NCI-H1436 (cell line): Measurements from ENCODE around the gene RPS18.

Experiments used
- DNase-seq: peaks from one replicate; lab custom pipeline; 2025; lab: John Stamatoyannopoulos, UW

The RPS18 gene

DNA sequence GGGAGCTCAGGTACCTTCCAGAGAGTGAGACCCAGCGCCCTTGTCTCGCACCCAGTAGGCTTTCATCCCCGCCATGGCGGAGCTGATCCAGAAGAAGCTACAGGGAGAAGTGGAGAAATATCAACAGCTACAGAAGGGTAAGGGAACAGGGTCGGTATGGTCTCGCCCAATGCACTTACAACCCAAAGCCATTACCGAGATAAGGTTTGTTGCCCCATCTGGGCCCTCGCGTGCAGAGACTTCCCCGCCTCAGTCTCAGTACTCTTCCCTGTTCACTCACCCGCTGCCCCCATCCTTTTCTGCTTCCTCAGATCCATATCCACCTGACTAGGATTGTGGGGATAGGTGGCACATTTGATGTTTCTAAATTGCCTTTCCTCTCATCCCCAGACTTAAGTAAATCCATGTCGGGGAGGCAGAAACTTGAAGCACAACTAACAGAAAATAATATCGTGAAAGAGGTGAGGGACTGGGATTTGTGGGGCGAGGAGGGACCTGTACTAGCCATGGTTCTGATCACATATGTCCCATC is 18.0 kb downstream of the RPS18 start:
- DNase-seq: no peak

DNA sequence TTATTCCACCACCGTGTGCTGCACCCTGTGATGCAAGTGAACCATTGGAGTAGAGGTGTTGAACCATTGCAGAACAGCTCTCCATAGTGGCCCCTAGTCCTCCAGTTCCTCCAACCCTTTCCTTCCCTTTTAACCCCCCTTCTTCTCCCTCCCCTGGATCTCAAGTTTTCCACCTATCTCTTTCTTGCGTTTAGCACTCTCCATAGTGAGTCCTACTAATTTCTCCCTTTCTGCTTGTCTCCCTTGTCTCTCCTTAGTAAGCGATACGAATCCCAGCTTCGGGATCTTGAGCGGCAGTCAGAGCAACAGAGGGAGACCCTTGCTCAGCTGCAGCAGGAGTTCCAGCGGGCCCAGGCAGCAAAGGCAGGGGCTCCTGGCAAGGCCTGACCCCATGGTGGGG is 18.6 kb downstream of the RPS18 start:
- no peak for DNase-seq

DNA sequence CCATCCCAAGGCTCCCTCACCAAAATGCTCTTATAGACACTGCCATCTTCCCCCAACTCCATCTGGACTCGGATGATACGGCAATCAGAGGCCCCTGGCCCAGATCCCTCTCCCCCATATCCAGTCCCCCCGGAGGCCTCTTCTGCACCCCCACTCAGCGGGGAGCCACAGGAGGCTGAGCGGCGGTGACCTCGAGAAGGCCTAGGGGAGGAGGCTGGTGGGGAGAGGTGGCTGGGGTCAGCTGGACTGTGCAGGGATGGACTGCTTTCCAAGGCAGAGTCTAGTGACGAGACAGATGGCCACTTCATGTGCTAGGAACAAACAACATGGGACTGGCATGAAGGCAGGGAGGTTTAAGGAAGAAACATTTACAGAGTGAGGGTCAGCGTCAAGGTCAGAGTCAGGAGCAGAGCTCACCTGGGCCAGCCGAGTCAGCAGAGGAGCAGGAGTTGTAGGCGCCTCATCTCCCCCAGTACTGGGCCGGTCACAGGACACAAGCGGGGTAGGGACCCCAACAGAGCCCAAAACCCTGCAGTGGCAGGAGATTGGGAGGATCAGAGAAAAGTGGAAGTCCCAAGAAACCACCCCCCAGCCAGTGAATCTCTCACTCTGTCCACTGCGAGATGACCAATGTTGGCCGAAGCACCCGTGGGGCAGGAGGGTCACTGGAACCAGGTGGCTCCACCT is 21.3 kb downstream of the RPS18 start:
- no peak for DNase-seq

DNA sequence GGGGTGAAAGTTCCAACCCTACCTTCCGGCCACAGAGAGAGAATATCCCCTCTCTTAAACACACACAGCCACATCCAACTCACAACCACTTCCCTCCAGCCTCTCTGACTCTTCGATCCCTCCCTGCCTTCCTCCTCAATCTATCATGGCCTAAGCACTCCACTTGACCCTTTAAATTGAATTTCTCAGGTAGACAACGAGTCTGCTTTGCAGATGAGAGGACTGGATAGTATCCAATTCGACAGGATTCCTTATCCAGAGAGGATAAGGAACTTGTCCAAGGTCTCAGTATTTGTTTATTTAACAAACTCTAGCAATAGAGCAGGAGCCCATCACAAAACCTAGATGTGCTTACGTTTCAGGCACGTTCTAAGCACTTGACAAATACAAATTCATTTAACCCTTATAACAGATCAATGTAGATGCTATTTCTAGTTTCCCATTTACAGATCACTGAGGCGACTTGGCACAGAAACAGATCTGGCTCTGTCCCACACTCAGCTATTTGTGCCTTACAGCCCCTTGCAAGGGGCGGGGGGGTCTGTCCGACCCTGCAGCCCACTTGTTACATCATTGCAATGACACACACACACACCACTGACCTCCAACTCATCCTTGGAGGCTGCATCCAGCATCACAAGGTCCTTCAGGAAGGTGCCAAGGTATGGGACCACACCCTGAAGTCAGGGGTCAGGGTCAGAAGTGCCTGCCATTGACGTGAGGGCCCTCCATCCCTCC is 22.4 kb downstream of the RPS18 start:
- DNase-seq: no peak

DNA sequence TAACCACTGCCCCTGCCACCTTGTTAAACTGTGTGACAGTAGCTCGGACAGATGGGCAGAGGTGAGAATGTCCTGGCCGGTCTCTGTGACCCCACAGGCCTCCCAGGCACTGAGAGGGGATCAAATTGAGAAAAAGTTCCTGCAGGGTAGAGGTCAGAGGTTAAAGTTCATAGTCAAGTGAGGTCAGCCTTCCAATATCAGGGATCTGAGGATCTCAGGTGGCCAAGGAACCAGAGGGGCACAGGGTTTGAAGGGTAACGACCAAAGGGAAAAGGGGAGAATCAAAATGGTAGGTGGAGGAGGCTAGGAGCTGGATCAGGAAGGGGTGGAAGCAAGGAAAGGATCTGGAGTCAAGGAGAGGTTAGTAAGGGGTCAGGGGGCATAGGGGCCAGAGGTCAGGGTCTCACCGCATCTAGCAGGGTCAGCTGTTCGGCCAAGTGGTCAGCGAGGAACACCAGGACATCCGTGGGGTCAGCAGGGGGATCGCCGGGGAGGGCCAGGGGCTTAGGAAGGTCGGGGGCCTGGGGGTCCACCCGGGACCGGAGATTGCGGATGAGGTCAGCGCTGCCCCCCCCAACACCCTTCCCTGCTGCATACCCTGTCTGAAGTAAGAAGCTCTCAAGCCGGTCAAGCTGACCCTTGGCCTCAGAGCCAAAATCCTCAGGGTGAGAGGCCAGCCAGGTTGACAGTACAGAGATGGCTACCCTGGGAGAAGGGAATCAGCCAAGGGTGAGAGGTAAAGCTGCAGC is 23.9 kb downstream of the RPS18 start:
- no peak for DNase-seq

DNA sequence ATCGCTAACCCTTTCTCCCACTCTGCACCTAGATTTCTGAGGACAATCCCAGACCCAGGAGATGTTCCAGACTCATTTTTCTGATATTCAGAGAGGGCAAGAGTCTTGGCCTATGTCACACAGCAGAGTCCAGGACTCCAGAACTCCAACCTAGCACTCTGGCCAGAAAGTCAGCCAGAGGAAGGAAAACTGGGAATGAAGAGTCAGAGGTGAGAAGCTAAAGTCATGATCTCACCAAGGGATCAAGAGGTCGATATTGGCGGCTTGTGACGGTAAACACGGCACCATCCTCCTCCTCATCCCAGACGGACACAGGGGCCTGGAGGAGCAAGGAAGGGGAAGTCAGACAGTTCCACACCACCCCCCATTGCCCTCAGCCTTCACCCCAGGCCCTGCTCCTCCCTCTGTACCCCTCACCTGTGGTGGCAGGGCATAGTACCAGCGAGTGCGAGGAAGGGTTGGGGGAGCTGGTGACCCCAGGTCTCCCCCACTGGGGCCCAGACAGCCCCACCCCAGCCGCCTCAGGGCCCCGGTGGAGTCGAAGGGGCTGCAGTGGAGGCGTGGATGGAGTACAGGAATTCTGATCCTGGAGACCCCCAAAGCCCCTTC is 25.0 kb downstream of the RPS18 start:
- no peak for DNase-seq

DNA sequence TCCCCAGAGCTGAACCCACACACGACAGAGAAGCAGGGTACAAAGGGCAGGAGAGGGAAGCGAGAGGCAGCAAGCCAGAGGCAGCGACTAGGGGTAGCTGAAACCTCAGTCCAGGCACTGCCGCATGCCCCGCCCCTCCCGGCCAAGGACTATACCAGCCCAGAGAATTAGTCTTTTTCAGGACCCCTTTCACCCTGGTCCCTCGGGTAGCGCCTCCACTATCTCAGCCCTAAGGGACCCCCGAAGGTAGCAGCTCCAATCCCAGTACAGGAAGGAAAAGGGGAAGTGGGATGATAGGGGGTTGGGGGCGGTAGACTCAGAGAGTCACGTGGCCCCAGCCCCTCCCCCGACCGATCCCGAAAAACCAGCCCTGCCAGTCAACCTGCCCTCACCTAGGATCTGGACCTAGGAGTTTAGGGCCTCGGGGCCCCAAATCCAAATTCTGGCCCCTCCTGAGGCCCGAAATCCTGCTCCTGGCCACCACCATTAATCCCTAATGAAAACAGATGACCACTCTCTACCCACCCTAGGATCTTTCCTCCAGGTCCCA is 25.6 kb downstream of the RPS18 start:
- no peak for DNase-seq

DNA sequence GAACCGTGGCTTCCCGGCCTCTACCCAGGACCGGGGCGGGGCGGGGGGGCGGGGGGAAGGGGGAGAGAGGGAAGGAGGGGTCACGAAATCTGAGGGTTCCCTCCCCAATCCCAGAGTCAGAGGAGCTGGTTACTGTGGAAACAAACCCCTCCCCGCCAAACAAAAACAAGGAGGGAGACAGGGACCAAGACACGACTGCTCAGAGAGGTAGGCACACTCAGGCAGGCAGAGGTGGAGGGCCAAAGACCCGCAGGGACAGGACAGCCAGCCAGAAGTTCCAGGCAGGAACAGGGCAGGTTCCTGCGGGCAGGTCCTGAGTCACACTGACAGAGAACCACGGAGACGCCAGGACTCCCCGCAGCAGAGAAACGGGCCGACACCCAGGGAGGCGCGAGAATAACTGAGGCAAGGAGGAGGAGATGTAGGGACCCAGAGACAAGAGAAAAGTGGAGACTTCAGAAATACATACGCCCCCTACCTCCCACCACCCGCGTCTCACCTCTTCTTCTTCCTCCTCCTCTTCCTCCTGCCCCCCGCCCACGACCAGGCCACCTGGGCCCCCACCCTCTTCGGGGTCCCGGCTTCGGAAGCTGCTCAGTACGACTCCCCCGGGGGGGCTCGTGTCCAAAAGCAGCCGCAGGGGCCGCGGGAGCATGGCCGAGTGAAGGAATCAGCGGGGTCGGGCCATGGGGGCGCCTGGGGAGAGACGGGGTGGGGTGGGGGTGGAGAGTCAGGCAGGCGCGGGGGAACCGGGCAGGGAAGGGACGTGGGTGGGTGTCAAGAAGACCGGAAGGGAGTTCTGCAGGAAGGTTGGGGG is 26.3 kb downstream of the RPS18 start:
- DNase-seq: peak; percentile 8

DNA sequence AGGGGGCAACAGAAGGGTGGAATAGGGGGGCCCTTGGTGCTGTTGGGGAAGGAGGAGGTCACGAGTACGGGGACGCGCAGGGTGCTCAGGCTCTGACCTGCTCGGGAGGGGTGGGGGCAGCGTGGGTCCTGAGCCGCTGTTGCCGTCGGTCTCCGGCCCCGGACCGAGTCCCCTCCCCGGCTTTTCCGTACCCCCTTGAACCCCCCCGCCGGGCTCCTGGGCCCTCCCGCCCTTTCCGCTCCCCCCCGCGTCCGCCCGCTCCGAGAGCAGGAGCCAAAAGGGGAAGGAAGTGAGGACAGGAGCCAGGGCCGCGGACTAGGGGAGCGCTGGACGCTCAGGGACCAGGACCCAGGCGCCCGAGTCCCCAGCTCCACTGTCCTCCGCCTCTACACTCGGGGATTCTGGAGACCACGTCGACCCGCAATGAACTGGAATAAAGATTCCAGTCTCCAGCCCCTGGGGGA is 26.9 kb downstream of the RPS18 start, which contains the start of gene RGL2:
RGL2 (minus strand) TSS at position 170 of the 464 bp plus-strand sequence. CDS start 332 bp downstream, outside the sequence.
- DNase-seq: peak; percentile 26

DNA sequence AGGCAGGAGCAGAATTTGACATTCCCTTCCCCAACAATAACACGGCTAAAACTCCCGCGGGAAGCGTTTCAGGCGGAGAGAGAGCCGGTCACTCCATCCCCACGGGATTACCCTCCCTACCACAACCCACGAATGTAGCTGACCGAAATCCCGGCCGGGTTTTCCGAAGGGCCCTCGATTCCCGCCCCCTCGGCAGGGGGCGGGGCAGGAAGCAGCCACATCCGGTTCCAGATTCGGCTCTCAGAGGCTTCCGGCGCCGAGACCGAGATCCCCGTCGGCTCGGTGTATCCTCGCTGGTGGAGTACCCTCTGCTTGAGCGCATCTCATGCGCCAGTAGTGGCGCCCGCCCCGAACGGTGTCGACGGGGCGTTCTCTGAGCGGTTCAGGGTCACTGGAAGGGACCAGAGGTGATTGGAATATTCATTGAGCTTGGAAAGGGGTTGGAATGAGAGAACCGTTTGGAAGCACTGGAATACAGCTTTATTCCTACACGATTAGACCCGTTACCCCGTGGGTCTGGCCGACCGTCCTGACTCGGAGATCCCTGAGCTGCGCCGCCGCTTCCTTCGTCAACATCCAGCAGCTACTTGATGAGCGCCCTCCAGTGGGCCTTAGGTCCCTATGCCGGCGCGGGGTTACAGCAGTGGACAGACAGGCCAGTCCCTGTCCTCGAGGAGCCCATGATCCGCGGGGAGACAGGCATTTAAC is 27.5 kb downstream of the RPS18 start:
- peak; percentile 87 for DNase-seq

DNA sequence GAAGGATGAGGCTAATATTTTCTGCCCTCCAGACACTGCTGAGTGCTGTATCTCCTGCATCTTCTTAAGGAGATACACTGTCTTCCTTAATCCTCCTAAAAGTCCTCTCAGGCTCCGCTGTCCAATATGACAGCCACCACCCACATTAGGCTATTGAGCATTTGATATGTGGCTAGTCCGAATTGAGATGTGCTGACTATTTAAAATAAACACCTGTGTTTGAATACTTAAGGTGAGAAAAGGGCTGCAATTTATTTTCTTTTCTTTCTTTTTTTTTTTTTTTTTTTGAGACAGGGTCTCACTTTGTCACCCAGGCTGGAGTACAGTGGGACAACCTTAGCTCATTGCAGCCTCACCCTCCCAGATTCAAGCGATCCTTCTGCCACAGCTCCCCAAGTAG is 30.0 kb downstream of the RPS18 start:
- no peak for DNase-seq

DNA sequence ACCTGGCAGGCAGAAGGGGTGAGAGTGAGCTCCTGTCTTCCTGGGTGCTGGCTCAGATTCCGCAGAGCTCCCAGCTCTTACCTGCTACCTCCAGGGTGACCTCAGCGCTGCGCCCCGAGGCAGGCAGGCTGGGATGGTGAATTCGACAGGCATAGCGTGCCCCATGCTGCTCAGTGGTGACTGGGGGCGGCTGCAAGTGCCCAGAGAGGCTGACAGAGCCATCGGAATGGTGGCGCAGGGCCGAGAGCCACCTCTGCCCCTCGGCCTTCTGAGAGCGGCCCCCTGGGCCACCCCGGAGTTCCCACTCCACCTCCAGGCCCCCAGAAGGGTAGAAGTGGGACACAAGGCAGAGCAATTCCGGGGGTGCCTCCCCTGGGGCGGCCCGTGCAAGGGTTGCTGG is 32.3 kb downstream of the RPS18 start:
- no peak for DNase-seq

DNA sequence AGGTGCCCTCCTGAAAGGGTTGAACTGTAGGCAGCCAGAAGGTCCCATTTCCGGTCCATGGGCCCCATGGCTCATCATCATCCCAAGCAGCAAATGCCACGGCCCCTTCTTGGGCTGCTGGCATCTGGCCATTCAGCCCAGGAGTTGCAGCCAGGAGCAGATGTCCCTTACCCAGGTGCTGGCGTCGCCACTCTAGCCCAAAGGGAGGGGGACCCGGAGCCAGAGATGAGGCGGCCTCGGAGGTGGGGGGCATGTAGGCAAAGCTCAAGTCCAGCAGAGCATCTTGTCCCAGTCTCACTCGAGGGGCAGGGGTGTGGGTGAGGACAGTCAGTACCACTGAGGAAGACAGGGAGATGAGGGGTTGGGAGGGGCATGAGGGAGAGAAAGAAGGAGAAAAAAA is 33.2 kb downstream of the RPS18 start:
- no peak for DNase-seq

DNA sequence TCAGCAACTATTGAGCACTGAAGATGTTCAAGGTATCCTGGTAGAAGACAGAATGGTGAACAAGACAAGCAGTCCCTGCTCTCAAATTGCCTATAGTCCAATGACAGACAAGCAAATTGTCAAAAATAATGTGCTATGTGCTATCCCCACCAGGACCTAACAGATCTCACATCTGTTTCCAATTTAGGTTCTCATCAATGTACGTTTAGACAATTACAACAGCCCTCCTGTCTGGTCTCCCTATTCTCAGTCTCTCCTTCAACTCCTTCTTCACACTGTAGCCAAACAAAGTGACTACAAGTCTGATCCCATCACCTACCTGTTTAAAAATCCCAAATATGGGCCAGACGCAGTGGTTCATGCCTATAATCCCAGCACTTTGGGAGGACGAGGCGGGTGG is 34.5 kb downstream of the RPS18 start:
- no peak for DNase-seq

DNA sequence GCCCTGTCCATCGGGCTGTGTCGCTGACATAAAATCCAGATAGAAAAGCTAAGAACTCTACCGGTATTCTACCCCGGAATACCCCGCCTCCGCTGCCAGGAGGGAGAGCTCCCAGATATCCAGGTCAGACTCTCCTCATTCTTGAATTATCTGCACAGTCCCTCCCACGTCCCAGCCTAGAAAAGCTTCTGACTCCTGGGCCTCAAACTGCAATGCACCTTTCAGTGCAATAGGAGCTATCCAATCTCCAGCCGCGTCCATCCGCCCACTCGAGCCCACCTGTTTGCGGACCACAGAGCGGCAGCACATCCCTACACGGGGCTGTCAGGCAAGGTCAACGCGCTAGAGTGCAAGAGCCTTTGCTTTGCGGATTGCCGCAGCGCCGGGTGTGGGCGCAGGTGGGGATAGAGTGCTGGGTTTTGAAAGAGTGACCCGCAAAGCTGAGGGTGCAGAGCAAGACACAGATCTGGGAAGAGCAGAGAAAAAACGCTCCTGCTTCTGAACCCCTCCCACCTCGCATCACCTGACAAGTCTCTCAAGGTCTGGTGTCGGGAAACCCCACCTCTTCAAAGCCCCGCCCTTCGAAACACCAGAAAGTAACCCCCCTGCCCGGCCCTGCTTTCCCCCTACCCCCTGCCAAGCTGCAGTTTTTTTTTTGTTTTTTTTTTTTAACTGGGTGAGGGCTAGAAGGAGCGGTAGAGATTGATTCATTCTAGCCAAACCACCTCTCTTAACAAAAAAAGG is 40.7 kb downstream of the RPS18 start:
- peak; percentile 83 for DNase-seq

DNA sequence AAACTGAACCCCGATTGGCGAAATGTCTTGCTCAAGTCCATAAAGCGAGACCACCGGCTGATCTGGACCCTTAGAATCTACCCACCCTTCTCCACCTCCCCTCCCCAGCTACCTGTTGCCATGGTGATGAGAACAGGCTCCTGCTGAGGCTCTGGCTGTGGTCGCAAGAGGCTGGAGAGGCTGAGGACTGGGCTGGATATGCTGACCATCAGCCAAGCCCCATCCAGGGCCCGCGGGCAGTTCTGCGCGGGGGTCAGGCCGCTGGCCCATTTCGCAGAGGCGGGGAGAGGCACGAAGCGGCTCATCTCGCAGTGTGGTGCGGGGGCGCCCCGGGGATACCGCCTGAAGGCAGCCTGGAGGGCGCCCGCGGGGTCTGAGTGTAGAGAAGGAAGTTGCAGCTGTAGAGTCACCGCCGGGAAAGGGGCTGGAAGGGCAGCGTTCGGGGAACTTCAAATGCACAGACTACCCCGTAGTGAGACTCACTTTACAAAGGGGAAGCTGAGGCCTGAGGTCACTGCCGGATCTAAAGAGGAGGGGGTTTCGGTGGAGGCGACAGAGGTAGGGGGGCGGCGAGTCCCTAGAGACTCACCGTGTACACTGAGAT is 41.3 kb downstream of the RPS18 start:
- DNase-seq: peak; percentile 35

DNA sequence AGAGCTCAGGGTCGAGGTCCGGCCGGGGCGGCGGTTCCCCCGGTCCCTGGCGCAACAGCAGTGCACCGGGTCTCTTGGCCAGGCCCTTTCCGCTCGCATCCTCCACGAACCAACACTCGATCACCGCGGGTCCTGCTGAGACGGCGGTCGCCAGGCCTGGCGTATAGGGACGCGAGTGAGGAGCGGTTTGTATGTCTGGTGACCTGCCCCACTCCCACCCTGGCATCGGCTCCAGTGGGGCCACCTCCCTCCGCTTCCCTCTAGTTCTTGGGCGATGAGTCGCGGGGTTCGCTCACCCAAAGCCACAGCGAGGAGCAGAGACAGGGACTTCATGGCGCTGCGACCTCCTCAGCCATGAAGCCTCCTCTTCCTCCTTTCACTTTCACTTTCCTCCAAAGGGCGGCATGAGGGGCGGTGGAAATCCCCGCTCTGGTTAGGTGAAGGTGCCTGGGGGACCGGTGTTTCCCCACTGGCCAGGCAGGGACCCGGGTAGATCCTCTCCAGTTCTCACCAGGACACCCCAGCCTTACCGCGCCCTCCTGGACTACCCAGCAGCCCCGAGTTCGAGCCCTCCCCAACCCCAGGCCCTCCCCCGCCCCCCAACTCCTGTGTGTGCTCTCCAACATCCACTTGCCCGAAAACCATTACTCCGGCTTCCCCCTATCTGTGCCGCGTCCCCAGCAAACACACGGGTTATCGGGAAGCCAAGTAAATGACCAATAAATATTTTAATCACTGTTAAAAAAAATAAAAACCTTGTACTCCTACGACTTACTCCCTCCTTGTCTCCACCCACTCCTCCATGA is 42.0 kb downstream of the RPS18 start, which contains the start of gene TAPBP:
TAPBP (minus strand) TSS at position 370 of the 806 bp plus-strand sequence; CDS start at position 333, 37 bp downstream.
- DNase-seq: peak; percentile 21

DNA sequence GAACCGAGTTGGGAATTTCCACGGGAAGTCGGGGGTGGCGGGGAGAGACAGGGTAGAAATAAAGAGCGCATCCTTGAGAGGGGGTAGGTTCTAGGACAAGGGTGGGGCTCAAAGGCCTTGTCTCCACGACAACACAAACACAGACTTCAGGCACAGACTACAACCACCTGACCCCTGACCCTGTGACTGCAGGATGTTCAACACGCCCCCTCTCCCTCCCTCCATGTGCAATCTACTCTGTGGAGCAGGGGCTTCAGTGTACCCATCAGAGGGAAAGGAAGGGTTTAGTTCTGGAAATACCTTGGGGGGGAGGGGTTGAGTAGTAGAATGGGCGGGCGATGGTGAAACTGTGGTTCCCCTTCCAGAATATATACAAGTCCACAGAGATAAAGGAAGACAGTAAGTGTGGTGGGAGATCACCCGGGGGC is 42.7 kb downstream of the RPS18 start:
- peak; percentile 33 for DNase-seq
